ENCODE measurements around the gene BMPR1B. TPM values are rescaled to one million over a fixed set of nuclear protein-coding genes. Genes with fewer than 3 reads are reported as not detected.

BMPR1B gene
- total and polyA plus RNA-seq, 2 experiments from 2014 or later, result 1.6 to 3.3 TPM

GRCh38 chr4:94959307-94959706 lies 201.6 kb downstream of the BMPR1B start:
- Histone ChIP-seq H2AFZ (no peak overlapping the region), H4K20me1 (ENCODE audit: insufficient read depth, poor library complexity, severe bottlenecking) (no peaks in the 10 kb centered on the region), H3K9me3 (ENCODE audit: low read depth) (peaks cover 4% of the 10 kb centered on the region), H3K4me2 (no peak overlapping the region), H3K79me2 (no peaks in the 10 kb centered on the region), H3K27ac (no peak overlapping the region), H3K4me1 (ENCODE audit: insufficient read depth) (peaks cover 6% of the 10 kb centered on the region), H3K9me2 (replicated peaks; ENCODE audit: insufficient read depth) (no peaks in the 10 kb centered on the region), H3K36me3 (replicated peaks; ENCODE audit: insufficient read depth, low read depth) (no peaks in the 10 kb centered on the region), H3K27me3 (no peaks in the 10 kb centered on the region), H3K4me3 (no peak overlapping the region)
- 100% methylated on average over 1 of the region's 1 CpG for WGBS (ENCODE audit: low lambda C conversion rate, missing lambda C conversion rate)
- DNase-seq (ENCODE audit: low spot score), result no peak
- TF ChIP-seq, protein P1, sequence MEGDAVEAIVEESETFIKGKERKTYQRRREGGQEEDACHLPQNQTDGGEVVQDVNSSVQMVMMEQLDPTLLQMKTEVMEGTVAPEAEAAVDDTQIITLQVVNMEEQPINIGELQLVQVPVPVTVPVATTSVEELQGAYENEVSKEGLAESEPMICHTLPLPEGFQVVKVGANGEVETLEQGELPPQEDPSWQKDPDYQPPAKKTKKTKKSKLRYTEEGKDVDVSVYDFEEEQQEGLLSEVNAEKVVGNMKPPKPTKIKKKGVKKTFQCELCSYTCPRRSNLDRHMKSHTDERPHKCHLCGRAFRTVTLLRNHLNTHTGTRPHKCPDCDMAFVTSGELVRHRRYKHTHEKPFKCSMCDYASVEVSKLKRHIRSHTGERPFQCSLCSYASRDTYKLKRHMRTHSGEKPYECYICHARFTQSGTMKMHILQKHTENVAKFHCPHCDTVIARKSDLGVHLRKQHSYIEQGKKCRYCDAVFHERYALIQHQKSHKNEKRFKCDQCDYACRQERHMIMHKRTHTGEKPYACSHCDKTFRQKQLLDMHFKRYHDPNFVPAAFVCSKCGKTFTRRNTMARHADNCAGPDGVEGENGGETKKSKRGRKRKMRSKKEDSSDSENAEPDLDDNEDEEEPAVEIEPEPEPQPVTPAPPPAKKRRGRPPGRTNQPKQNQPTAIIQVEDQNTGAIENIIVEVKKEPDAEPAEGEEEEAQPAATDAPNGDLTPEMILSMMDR (IDR thresholded peaks at IDR 0.05; ENCODE audit: poor library complexity), result no peak
- TF ChIP-seq EZH2phosphoT487 (IDR thresholded peaks at IDR 0.05; ENCODE audit: low read depth, severe bottlenecking, unreplicated experiment), result no peak
- no peak for TF ChIP-seq EZH2 (IDR thresholded peaks at IDR 0.05; ENCODE audit: borderline replicate concordance)

DNA sequence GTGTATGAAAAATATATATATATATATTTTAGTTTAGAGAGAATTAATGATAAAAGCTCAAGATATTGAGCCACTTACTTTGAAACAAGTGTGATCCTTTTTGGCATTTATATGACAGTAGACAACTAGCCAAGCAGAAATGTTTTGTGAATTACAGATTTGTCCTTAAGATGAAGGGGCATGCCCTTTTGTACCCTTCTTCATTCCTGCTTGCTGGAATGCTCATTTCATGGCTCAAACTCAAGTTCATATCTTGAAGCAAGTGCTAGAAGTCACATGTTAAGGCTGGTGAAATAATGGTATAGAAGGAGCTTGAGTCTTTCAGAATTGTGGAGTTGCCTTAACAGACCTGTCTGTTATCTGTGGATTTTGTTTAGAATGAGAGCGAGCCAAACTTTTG lies 203.0 kb downstream of the BMPR1B start:
- Histone ChIP-seq H3K79me2 (no peaks in the 10 kb centered on the region), H3K36me3 (replicated peaks; ENCODE audit: insufficient read depth, low read depth) (no peaks in the 10 kb centered on the region), H3K4me1 (ENCODE audit: insufficient read depth) (peaks cover 6% of the 10 kb centered on the region), H3K27ac (peak overlapping the region; percentile 38), H3K27me3 (no peaks in the 10 kb centered on the region), H3K9me2 (replicated peaks; ENCODE audit: insufficient read depth) (no peaks in the 10 kb centered on the region), H2AFZ (no peak overlapping the region), H3K9me3 (ENCODE audit: low read depth) (peaks cover 4% of the 10 kb centered on the region), H4K20me1 (ENCODE audit: insufficient read depth, poor library complexity, severe bottlenecking) (no peaks in the 10 kb centered on the region), H3K4me2 (no peak overlapping the region), H3K4me3 (no peak overlapping the region)
- WGBS (ENCODE audit: low lambda C conversion rate, missing lambda C conversion rate), result 62% methylated on average over 1 of the region's 1 CpG
- TF ChIP-seq EZH2 (IDR thresholded peaks at IDR 0.05; ENCODE audit: borderline replicate concordance), result no peak
- TF ChIP-seq EZH2phosphoT487 (IDR thresholded peaks at IDR 0.05; ENCODE audit: low read depth, severe bottlenecking, unreplicated experiment), result no peak
- TF ChIP-seq, protein P1 (IDR thresholded peaks at IDR 0.05; ENCODE audit: poor library complexity), result no peak
- no peak for DNase-seq (ENCODE audit: low spot score)

DNA sequence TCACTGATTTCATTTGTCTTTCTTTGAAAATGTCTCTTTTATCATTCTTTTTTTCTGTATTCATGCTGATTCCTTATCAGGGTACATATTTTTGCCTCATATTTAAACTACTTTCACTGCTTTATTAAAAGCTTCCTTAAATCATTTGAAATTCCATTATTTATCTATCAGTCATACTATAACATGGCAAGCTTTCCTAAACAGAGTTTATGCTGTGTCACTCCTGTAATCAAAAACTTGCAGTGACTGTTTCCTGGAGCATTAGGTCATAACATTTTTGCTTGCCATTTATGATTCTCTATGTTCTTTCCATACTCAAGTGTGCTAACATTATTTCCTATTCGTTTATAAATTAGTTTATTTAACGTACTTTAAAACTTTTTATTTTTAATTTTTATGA lies 203.7 kb downstream of the BMPR1B start:
- no peak overlapping the region for H3K4me3 ChIP-seq
- peaks cover 6% of the 10 kb centered on the region for H3K4me1 ChIP-seq (ENCODE audit: insufficient read depth)
- H3K36me3 ChIP-seq (replicated peaks; ENCODE audit: insufficient read depth, low read depth), result no peaks in the 10 kb centered on the region
- no peak overlapping the region for H3K4me2 ChIP-seq
- no peaks in the 10 kb centered on the region for H3K9me2 ChIP-seq (replicated peaks; ENCODE audit: insufficient read depth)
- H3K27ac ChIP-seq, result peak overlapping the region; percentile 38
- H2AFZ ChIP-seq, result no peak overlapping the region
- H3K9me3 ChIP-seq (ENCODE audit: low read depth), result peaks cover 4% of the 10 kb centered on the region
- WGBS (ENCODE audit: low lambda C conversion rate, missing lambda C conversion rate), result 96% methylated on average over 2 of the region's 2 CpGs
- H4K20me1 ChIP-seq (ENCODE audit: insufficient read depth, poor library complexity, severe bottlenecking), result no peaks in the 10 kb centered on the region
- no peak for DNase-seq (ENCODE audit: low spot score)
- no peaks in the 10 kb centered on the region for H3K79me2 ChIP-seq
- TF ChIP-seq, protein P1 (IDR thresholded peaks at IDR 0.05; ENCODE audit: poor library complexity), result no peak
- TF ChIP-seq EZH2 (IDR thresholded peaks at IDR 0.05; ENCODE audit: borderline replicate concordance) (no peak), EZH2phosphoT487 (IDR thresholded peaks at IDR 0.05; ENCODE audit: low read depth, severe bottlenecking, unreplicated experiment) (no peak)
- no peaks in the 10 kb centered on the region for H3K27me3 ChIP-seq

- Histone ChIP-seq H4K20me1 (ENCODE audit: insufficient read depth, poor library complexity, severe bottlenecking) (no peaks in the 10 kb centered on the region), H2AFZ (no peak overlapping the region), H3K4me2 (no peak overlapping the region), H3K79me2 (no peaks in the 10 kb centered on the region), H3K27ac (no peak overlapping the region), H3K36me3 (replicated peaks; ENCODE audit: insufficient read depth, low read depth) (no peaks in the 10 kb centered on the region), H3K9me2 (replicated peaks; ENCODE audit: insufficient read depth) (no peaks in the 10 kb centered on the region), H3K4me1 (ENCODE audit: insufficient read depth) (peaks cover 6% of the 10 kb centered on the region), H3K27me3 (no peaks in the 10 kb centered on the region), H3K4me3 (no peak overlapping the region), H3K9me3 (ENCODE audit: low read depth) (peaks cover 4% of the 10 kb centered on the region)
- TF ChIP-seq EZH2 (IDR thresholded peaks at IDR 0.05; ENCODE audit: borderline replicate concordance), result no peak
- TF ChIP-seq, protein P1 (IDR thresholded peaks at IDR 0.05; ENCODE audit: poor library complexity), result no peak
- TF ChIP-seq EZH2phosphoT487 (IDR thresholded peaks at IDR 0.05; ENCODE audit: low read depth, severe bottlenecking, unreplicated experiment), result no peak
- no peak for DNase-seq (ENCODE audit: low spot score)
Measured at GRCh38 chr4:94962484-94962883, 204.7 kb downstream of the BMPR1B start.

All from hepatocyte (in vitro differentiated cells).